Neural cell (in vitro differentiated cells): ENCODE results near the gene NINL. TPM values are rescaled to one million over a fixed set of nuclear protein-coding genes. Genes with fewer than 3 reads are reported as not detected.
"Not testable (repeated sequence)": the region's sequence is repeated elsewhere in the genome, so short reads cannot be mapped to it uniquely, and the experiment has no call there.

Experiments used
- H2AFZ ChIP-seq: fragments of 200-600, 300-800 bp; sonication (generic), shearing (Covaris generic); 2 replicates; pipeline ENCODE4 v1.6.0; 2014; ENCODE audit warnings: low read depth, mild to moderate bottlenecking, antibody characterized with exemption, low read length, moderate library complexity
- H3F3A ChIP-seq: fragments of 200-600 bp; shearing (Covaris generic); 2 replicates; pipeline ENCODE4 v1.6.1; 2016; ENCODE audit warnings: mild to moderate bottlenecking, moderate library complexity, mixed read lengths, antibody characterized with exemption, low read length; ENCODE audit not compliant: insufficient read depth, poor library complexity, severe bottlenecking
- H3K27ac ChIP-seq: fragments of 200-600, 300-800 bp; sonication (generic), shearing (Covaris generic); 2 replicates; pipeline ENCODE4 v1.5.1; 2014; ENCODE audit warnings: mild to moderate bottlenecking, low read length, moderate library complexity
- H3K27me3 ChIP-seq: fragments of 300-800, 200-600 bp; sonication (generic), shearing (Covaris generic); 2 replicates; pipeline ENCODE4 v1.6.0; 2014; ENCODE audit warnings: mild to moderate bottlenecking, low read depth, low read length, moderate library complexity; ENCODE audit not compliant: insufficient read depth
- H3K36me3 ChIP-seq: fragments of 300-800, 200-600 bp; sonication (generic), shearing (Covaris generic); 2 replicates; pipeline ENCODE4 v1.5.1; 2014; ENCODE audit warnings: mild to moderate bottlenecking, antibody characterized with exemption, low read length, moderate library complexity; ENCODE audit not compliant: insufficient read depth
- H3K4me2 ChIP-seq: fragments of 300-800, 200-600 bp; sonication (generic), shearing (Covaris generic); 2 replicates; pipeline ENCODE4 v1.6.0; 2014; ENCODE audit warnings: mild to moderate bottlenecking, low read length
- H3K4me3 ChIP-seq: fragments of 300-800, 200-600 bp; sonication (generic), shearing (Covaris generic); 2 replicates; pipeline ENCODE4 v1.5.1; 2014; ENCODE audit warnings: mild to moderate bottlenecking, low read length, moderate library complexity
- H3K79me2 ChIP-seq: fragments of 200-600 bp; shearing (Covaris generic); replicated peaks from 2 replicates; pipeline ENCODE4 v1.6.0; 2014; ENCODE audit warnings: mild to moderate bottlenecking, low read length, moderate library complexity; ENCODE audit not compliant: insufficient read depth
- H3K9ac ChIP-seq: fragments of 300-800, 200-600 bp; sonication (generic), shearing (Covaris generic); 2 replicates; pipeline ENCODE4 v1.6.1; 2016; ENCODE audit warnings: mild to moderate bottlenecking, low read length, mixed read lengths
- H3K9me2 ChIP-seq: fragments of 200-600 bp; shearing (Covaris generic); 2 replicates; pipeline ENCODE4 v1.6.1; 2016; ENCODE audit warnings: mild to moderate bottlenecking, low read length, mixed read lengths; ENCODE audit not compliant: insufficient read depth
- H3K9me3 ChIP-seq: fragments of 200-600, 300-800 bp; sonication (generic), shearing (Covaris generic); 2 replicates; pipeline ENCODE4 v1.6.1; 2016; ENCODE audit warnings: mild to moderate bottlenecking, mixed run types, low read length, moderate library complexity, mixed read lengths
- H4K20me1 ChIP-seq: fragments of 200-600 bp; shearing (Covaris generic); 2 replicates; pipeline ENCODE4 v1.6.1; 2016; ENCODE audit warnings: mild to moderate bottlenecking, mixed run types; ENCODE audit not compliant: insufficient read depth
- CTCF ChIP-seq: fragments of 450-650 bp; IDR thresholded peaks from 2 replicates; pipeline ENCODE4 v1.5.1; 2014; ENCODE audit warnings: antibody characterized with exemption, mild to moderate bottlenecking, moderate library complexity; ENCODE audit not compliant: poor library complexity, severe bottlenecking
- EP300 ChIP-seq: fragments of 450-650 bp; conservative IDR thresholded peaks from 2 replicates; pipeline ENCODE4 v1.6.1; 2014; ENCODE audit warnings: antibody characterized with exemption, mild to moderate bottlenecking, moderate library complexity; ENCODE audit not compliant: poor library complexity, severe bottlenecking
- EZH2 ChIP-seq: fragments of 200-600, 300-800 bp; shearing (Covaris generic), sonication (generic); IDR thresholded peaks from 2 replicates; pipeline ENCODE4 v1.6.1; 2014; ENCODE audit warnings: antibody characterized with exemption, low read length, borderline replicate concordance, mild to moderate bottlenecking; ENCODE audit not compliant: insufficient read depth, poor library complexity, severe bottlenecking
- MXI1 ChIP-seq: fragments of 450-650 bp; conservative IDR thresholded peaks from 2 replicates; pipeline ENCODE4 v1.6.1; 2014; ENCODE audit warnings: antibody characterized with exemption, mild to moderate bottlenecking; ENCODE audit not compliant: poor library complexity, severe bottlenecking
- POLR2AphosphoS5 ChIP-seq: IDR thresholded peaks from 2 replicates; pipeline ENCODE4 v1.6.1; 2012
- RAD21 ChIP-seq: fragments of 450-650 bp; conservative IDR thresholded peaks from 2 replicates; pipeline ENCODE4 v1.6.1; 2014; ENCODE audit warnings: antibody characterized with exemption, mild to moderate bottlenecking, moderate library complexity
- REST ChIP-seq: IDR thresholded peaks from 2 replicates; pipeline ENCODE4 v1.6.1; 2012; ENCODE audit warnings: borderline replicate concordance
- SMC3 ChIP-seq: fragments of 450-650 bp; conservative IDR thresholded peaks from 2 replicates; pipeline ENCODE4 v1.6.1; 2014; ENCODE audit warnings: antibody characterized with exemption, mild to moderate bottlenecking, moderate library complexity; ENCODE audit not compliant: poor library complexity
- TAF1 ChIP-seq: IDR thresholded peaks from 2 replicates; pipeline ENCODE4 v1.6.1; 2012; ENCODE audit warnings: low read depth
- polyA plus RNA-seq: library from polyadenylated mRNA; depleted of rRNA; stranded (reverse); fragments of >200 nt; gene quantifications from 2 replicates; pipeline ENCODE4 v1.2.3, GENCODE V29; 2014

The NINL gene
- polyA plus RNA-seq, 1 donor from 2014 or later: 49.6 TPM

GRCh38 chr20:25552977-25553376 lies 32.4 kb downstream of the NINL start:
- Histone ChIP-seq H3K27me3 (no peaks in the 10 kb centered on the region), H3K9me3 (no peaks in the 10 kb centered on the region), H3K4me2 (no peak overlapping the region), H3F3A (no peaks in the 10 kb centered on the region), H3K4me3 (no peak overlapping the region), H3K27ac (no peak overlapping the region), H3K79me2 (peaks cover 21% of the 10 kb centered on the region), H2AFZ (no peak overlapping the region), H3K9ac (no peak overlapping the region), H3K9me2 (no peaks in the 10 kb centered on the region), H4K20me1 (no peaks in the 10 kb centered on the region), H3K36me3 (no peaks in the 10 kb centered on the region)
- TF ChIP-seq POLR2AphosphoS5 (no peak), CTCF (no peak), REST (no peak), TAF1 (no peak), MXI1 (no peak), SMC3 (no peak), RAD21 (no peak), EP300 (no peak), EZH2 (no peak)

- H4K20me1 ChIP-seq: no peaks in the 10 kb centered on the region
- peaks cover 21% of the 10 kb centered on the region for H3K79me2 ChIP-seq
- no peaks in the 10 kb centered on the region for H3K36me3 ChIP-seq
- no peaks in the 10 kb centered on the region for H3F3A ChIP-seq
- no peaks in the 10 kb centered on the region for H3K9me3 ChIP-seq
- H3K27ac ChIP-seq: no peak overlapping the region
- no peak overlapping the region for H3K9ac ChIP-seq
- no peaks in the 10 kb centered on the region for H3K27me3 ChIP-seq
- TF ChIP-seq TAF1: no peak
- no peak for TF ChIP-seq EP300
- no peak for TF ChIP-seq RAD21
- TF ChIP-seq EZH2: no peak
- TF ChIP-seq SMC3: no peak
- no peak for TF ChIP-seq POLR2AphosphoS5
- no peak for TF ChIP-seq REST
- H2AFZ ChIP-seq: no peak overlapping the region
- H3K4me3 ChIP-seq: no peak overlapping the region
- H3K4me2 ChIP-seq: no peak overlapping the region
- H3K9me2 ChIP-seq: no peaks in the 10 kb centered on the region
These were observed 33.7 kb downstream of the NINL start for GRCh38 chr20:25551413-25552215.

- not testable (repeated sequence) for H3F3A ChIP-seq, H3K4me2 ChIP-seq, H3K9me3 ChIP-seq, H4K20me1 ChIP-seq, H3K36me3 ChIP-seq, H3K4me3 ChIP-seq, H3K27ac ChIP-seq, H3K9me2 ChIP-seq, H3K9ac ChIP-seq, H2AFZ ChIP-seq, H3K27me3 ChIP-seq
- peaks cover 21% of the 10 kb centered on the region for H3K79me2 ChIP-seq
These were observed 34.5 kb downstream of the NINL start for GRCh38 chr20:25550645-25551337.
